Measurements from ENCODE around the gene C12orf42.
A peak's percentile ranks its signal among the peaks of the same experiment; 100 is the strongest.

Gene C12orf42

DNA sequence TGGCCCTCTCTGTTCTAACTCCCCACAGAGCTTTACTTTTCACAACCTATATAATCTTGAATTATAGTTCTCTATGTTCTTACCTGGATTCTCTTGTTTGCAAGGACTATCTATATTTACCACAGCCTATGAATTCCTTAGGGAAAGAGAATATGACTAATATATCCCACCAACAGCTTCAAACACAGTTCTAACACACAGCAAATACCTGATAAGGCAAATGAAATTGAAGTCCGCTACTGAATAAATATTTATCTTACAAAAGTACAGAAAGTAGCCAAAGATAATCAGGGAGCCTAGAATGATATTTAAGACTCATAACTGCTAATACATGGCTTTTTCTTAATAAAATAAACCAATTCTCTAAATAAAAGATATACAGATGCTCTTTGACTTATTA lies 165.1 kb downstream of the C12orf42 start:
- DNase-seq = no peak

DNA sequence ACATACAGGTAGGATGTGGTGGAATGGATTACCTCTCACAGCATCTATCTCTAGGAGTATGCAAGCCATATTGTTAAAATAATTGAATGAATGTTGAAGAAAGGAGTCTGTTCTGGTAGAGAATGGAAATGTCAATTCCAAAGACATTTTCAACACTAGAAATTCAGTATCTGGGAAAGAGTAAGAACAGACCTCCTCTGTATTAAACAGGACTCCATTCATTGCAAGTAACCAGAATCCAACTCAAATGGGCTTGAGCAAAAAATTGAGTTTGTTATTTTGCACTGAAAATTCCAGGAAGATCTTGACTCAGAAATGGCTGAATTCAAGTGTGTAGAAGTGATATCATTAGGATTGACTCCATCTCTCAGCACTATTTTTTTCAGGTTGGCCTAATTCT lies 168.1 kb downstream of the C12orf42 start:
- no peak for DNase-seq

DNA sequence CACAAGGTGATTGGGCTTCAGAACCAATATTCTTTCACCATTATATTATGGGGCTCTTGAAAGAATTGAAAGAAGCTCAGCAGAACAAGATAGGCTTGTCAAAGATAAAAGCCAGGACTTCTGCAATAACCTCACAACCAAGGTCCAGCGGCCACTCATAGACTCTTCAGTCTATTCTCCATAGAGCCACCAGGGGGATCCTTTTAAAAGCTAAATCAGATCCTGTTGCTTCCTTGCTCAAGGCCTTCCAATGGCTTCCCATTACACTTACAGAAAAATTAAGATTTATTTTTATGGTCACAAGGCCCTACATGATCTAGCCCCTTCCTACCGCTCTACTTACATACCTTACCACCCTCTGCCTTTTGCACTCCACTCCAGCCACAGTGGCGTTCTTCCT lies 169.6 kb downstream of the C12orf42 start:
- DNase-seq = no peak

DNA sequence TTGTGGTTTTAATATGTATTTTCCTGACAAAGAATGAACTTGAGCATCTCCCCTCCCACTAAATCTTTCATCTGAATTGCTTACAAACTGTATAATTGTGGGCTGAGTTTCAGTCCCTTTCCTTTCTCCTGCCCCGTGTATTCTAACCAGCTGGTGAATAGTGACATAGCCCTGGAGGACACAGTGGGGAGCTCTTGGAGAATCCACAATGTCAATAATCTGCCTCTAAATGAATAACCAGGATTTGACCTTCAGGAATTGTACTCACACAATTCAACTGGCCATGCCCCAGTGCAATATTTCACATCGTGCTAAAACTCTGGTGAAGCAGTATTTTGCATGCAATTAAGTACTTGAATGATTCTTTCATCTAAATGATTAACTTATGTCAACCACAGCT lies 177.2 kb downstream of the C12orf42 start:
- DNase-seq = no peak

DNA sequence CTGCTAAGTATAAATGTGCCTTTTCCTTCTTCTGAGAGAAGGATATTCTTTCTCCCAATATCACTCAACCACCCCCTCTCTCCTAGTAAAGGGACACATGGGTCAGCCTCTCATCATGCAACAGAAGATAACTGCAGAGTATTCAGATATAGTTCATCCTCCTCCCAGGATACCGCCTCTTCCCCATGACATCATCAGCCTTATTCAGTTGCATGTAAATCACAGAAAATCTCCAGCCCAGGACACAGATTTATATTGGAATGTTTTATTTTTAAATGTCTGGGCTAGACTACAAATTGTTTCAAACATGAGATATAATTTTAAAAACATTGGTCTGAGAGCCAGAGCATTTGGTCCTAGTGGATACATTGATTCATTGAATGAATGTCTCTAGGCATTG lies 178.5 kb downstream of the C12orf42 start:
- no peak for DNase-seq

DNA sequence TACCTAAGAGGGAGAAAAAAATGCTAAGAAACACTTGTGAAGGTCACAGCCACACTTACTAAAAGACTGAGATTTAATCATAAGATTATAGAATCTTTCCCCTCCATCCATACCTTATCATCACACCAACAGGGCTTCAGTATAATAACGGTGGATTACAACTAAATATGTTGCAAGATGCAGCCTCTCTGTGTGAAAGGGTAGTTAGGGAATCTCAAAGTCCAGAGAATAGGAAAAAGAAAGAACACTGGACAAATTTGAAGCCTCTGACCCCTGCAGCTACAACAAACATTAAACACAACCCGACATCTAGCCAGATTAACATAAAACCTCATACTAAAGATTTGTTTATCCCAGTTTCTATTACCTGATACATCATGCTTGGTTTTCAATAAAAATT lies 181.0 kb downstream of the C12orf42 start:
- DNase-seq = no peak

DNA sequence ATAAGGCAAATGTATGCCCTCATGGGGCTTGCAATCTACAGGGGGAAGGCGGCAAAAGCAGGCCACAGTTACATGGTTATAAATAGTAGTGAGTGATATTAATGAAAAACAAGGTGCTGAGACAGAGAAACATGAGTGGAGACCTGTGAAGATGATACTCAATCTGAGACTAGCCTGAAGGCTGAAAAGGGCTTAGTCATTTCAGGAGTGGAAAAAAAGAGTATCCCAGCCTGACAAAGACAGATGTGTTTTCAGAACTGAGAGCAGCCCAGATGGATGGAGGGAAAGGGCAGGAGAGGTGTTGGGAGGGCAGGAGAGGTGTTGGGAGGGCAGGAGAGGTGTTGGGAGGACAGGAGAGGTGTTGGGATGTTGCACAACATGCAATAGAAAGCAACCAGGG lies 181.9 kb downstream of the C12orf42 start:
- no peak for DNase-seq

DNA sequence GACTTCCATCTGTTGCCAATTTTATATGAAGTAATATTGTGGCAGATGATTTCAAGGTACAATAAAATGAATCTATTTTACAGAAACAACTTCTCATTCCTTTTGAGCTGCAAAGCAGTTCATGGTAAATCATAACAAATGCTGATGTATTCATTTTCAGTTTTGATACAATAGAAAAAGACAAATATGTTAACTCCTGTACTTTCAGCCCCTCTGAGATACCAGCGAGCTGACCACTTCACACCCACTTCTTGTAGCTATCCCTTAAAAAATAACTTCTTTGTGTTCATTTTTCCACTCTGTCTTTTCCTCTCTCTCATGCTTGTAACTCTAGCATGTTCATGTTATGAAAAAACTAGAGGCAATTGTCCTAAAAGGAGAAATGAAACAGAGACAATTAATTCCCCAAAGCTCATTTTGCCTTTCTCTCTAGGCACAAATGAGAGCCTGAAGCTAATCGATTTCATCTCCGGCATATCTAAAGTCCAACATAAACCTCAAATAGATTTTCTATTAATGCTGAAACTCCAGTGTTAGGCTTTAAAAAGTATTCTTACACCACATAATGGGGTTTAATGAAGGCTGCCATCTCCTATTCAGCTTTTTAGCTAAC lies 182.9 kb downstream of the C12orf42 start:
- no peak for DNase-seq

DNA sequence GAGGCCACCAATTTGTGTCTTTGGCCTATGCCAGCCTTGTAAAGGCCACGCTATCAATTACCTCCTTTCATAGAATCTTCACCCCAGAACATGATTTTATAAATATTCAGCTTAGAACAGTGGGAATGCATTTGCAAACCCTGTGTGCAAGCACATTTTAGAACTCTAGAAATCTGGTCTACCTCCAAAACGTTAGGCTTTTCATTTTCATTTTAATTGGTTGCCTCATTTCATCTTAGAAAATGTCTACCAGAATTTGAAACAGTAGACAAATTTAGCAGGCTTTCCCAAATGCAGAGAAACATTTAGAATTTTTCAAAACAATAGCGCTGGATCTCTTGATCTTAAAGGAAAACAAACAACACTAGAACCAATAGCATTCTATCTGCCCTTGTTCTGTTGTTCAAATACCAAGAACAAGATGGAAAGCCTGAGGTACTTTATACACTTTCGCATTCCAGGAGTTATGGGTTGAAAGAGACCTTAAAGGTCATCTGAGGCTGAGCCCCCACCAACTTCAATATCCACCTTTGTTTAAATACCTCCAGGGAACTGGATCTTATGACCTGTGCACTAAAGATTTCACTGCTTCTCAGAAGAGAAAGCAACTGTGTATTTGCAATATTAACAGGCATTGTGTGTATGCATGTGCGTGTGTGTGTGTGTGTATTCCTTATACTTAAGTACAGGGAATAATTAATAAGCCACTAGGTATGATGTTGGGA lies 185.1 kb downstream of the C12orf42 start:
- no peak for DNase-seq

DNA sequence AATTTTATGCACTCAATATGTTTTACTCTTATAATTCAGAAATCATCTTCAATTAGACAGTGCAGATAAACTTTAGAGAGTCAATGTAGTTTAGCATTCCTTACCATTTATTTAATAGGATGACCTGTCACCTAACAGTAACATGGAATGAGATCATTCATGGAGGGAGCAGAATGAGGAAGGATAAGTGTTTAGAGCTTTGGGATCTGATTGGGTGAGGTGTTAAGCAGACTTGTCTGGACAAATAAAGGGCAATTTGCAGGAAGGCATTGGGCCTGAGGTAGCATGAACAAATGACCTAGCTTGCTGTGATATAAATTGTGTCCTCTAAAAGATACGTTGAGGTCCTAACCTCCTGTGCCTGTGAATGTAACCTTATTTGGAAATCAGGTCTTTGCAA lies 187.4 kb downstream of the C12orf42 start:
- DNase-seq = no peak

DNA sequence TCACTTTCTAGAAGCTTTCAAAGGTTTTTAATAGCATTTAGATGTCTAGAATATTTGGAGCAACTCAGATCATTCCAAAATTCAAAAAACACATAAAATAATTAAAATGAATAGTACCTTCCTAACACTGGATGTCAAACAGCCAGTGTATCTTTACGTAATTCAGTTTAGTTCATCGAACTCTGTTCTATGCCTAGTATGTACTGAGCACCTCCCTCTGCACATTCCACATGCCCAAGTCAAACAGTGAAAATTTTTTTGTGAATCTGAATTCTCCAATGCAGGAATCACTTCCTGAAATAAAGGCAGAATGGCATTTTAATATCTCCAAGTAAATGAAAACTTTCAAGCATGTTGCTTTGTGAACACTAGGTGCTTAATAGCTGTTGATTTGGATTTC lies 192.3 kb downstream of the C12orf42 start:
- no peak for DNase-seq

DNA sequence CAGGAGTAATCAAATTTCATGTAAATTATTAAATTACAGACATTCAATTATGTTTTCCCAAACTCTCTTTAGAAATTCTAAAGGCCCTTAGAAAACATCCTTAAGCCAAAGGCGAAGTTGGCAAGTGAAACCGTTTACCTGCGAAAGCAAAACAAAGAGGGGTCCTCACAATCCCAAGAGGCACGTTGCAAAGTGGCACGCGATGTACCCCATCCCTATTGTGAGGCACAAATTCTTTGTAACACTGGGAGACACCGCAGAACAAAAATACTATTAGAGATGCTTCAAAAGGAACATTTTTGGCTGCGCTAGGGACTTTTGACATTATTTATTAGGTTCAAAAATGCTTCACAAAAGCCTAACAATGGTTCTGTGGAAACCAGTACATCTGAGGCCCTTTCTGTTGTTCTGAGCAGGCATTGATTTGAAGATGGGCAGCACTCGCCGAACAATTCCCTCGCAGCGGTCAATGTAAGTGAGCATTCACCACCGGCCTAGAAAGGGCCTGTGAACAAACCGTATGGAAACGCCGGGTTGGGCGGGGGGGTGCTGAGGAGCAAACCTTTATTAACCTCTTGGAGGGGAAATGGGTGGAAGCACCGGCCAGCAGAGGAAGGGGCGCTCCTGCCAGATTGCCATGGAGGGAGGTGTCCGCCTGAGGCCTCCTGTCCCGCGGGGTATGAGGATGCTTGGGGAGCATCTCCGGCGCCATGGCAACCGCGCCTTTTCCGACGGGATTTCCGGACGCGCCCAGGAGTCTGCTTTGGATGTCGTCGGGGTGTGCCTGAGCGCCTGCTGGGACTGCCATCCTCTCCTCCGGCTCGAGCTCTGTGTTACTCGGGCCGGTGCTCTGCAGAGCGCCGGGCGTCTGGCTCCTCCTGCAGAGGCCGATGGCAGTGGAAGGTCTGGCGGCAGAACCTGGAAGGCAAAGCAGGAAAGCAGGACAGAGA lies 193.9 kb downstream of the C12orf42 start:
- DNase-seq = no peak

DNA sequence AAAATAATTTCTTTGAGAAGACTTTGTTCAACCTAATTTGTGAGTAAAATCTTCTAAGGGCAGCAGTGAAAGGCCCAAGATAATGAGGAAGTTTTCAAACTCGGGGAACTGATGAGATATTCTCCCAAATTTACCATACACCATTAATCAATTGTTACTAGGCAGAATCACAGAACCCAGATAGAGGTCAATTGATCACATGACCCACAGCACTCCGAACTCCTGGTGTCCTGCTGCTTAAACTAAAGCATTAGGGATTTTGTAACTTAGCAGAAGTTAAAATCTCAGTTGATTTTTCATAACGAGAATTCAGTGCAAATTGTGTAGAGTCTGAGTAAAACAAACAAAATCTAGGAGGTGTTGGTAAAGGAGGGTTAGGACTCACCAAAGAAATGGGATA lies 207.8 kb downstream of the C12orf42 start:
- no peak for DNase-seq

DNA sequence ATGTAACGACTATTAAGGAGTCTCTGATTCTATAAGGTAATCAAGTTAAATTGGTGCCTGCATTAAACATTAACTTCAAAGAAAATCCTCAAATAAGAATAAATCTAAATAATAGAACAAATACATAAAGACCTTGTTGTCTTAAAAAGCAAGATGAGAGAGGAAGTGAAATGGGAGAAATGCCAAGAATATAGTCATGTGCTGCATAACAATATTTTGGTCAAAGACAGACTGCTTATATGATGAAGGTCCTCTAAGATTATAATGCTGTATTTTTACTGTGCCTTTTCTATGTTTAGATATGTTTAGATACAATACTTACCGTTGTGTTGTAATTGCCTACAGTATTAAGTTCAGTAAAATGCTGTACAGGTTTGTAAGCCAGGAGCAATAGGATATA lies 213.6 kb downstream of the C12orf42 start:
- DNase-seq = no peak

DNA sequence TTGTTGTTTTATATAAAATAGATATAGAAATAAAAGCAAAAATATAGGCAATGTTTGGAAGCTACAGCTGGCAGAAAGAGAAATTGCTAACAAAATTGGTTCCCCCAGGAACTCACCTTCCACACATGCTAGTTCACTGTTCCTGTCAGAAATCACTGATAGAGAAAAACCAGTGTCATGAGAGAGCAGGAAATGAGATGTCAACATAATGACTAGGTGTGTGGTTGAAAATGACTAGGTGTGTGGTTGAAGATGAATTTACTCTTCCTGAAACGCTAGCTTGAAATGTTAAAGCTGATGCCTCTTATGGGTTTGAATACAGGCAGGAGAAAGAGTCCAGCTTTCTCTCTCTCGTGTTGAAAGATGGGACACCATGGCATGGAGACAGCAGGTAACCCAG lies 216.3 kb downstream of the C12orf42 start:
- DNase-seq = no peak

DNA sequence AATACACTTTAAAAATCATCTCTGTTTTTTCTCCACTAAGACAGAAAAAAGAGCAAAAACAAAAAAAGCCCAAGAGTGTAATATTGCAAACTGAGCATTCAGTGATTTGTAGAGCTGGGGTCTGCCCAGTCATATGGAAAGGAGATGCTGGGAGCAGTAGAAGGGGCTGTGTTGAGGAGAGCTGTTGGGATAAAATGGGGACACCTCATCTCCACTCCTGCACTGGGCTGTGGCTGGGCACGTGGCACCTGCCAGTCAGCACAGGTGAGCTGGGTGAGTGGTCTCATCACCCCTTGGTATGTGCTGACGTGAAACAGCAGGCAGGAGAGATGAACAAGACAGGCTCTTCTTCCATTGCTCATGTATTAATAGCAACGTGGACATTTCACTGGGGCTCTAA lies 217.4 kb downstream of the C12orf42 start:
- no peak for DNase-seq

DNA sequence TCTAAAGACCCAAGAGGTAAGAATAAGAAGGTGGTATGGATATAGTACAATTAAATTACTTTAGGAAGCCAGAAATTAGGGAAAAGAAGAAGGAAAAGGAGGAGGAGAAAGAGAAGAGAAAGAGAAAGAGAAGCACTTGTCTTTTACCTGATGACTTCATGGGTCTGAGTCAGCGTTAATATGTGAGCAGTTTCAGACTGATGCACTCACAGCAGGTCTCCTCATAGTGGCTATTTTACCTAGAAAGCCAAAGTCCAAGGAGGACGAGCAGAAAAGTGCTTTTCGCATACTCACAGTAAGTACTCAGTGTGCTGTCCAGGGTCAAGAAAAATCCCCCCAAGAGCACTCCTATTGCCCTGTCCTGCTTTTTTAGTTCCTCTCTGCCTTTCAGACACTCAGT lies 222.1 kb downstream of the C12orf42 start:
- no peak for DNase-seq

DNA sequence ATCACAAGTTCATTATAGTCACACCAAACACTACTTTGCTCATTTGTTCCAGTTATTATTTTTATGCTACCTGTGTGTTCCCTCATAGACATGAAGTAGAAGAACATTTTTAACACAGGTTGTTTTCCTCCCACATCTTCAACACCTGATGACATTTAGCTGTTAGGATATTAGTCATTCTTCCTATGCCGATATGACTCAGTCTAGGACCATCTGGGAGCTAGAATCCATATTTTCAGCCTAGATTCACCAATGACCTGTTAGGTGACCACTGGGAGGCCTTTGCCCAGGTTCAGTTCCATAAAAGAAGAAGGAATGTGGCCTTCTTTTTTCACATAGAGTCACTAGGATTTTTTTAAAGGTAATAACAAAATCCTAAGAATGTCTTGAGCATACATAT lies 222.8 kb downstream of the C12orf42 start:
- DNase-seq = no peak

DNA sequence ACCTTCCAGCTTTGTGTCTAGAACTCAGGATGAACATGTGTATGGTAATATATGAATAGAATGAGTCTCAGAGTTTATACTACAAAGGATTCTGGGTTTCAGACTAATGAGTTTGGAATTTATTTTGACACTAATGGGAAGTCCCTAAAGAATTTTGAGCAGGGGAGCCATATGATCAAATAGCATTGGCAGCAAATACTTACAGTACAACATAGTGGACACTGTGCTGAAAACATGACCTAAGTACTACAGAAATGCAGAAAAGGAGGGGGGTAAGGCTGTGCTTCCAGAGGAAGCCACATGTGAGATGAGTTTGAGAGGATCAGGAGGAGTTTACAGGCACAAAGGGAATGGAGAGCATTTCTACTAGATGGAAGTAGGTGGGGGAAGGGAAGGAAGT lies 225.8 kb downstream of the C12orf42 start:
- DNase-seq = no peak

DNA sequence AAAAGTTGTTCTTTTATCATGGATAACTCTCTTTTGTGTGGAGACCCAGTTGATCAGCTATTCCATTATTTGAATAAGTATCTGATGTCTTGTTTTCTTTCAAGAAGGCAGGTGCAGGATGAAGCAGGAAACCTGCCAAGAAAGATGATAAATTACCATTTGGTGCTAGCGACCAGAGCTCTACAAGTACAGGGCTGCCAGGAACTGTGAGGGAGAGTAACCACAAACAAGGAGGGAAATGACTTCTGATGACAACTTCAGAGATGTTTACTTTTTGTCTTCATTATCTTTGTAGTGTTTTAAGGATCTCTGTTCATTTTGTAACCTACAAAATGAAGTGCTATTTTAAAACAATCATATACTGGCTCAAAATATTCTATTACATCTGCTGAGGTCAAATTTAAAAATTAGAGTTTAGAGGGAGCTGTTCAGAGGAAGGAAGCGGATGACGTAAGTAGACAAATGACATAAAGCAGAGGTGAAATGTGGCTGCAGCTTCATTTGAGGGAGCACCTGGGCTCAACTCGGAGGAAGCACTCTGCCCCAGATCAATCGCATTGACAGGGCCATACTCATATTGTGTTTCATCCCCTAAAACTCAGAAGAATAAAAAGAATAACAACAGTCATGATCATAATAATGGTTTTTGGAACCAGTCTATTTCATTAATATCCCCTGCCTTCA lies 226.8 kb downstream of the C12orf42 start:
- DNase-seq = peak; percentile 5

DNA sequence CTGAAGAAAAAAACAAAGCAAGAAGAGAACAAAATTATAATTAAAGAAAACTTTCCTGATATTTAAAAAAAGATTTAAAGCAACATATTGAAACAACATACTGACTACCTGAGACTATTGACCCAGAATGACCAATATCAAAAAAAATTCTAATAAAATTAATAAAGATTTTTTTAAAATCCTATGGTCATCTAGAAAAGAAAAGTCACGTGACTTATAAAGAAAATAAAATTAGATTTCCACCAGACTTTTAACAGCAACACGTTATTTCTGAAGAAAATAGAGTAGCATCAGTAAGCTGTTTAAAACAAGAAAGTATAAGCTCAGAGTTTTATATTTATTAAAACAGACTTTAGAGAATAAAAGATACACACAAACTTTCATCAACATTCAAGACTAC lies 238.0 kb downstream of the C12orf42 start:
- no peak for DNase-seq

Data from CD4-positive, alpha-beta T cell treated with Interferon gamma for 1 hour (primary cell).